GM12878 (cell line): ENCODE data around the gene STX8. TPM values are rescaled to one million over a fixed set of nuclear protein-coding genes. Genes with fewer than 3 reads are reported as not detected.

Source experiments
- polyA plus RNA-seq, 11 experiments: library from polyadenylated mRNA; depleted of rRNA in 4 of 11; unstranded in 6 of 11; stranded (reverse) in 5 of 11; fragments of >200 nt; fragmentation: Nextera tagmentation in 4 of 11; fragmentation: Illumina TruSeq in 1 of 11; extraction: Ambion mirVana in 4 of 11; extraction: Trizol in 1 of 11; gene quantifications; 1 replicate in 1 of 11; 2 replicates in 10 of 11; pipeline versions ENCODE4 v1.2.1 to v1.2.3, GENCODE V29; 2011 to 2016; ENCODE audit warnings: inconsistent platforms in 2 of 11, missing spikeins in 2 of 11, low read depth in 1 of 11
- small RNA-seq: library from RNA; depleted of rRNA; stranded (forward); fragments of <200 nt; gene quantifications from one replicate; pipeline ENCODE3, GENCODE V24; 2014
- total RNA-seq, 4 experiments: library from RNA; depleted of rRNA in 3 of 4; stranded (reverse); fragments of >200 nt in 3 of 4; fragmentation: Illumina TruSeq in 1 of 4; extraction: Trizol in 1 of 4; gene quantifications; 2 replicates each; pipeline versions ENCODE4 v1.2.1 to v1.2.3, GENCODE V29; 2013 to 2021

The STX8 gene
- total and polyA plus RNA-seq, 10 of the 15 experiments (the other 5 are each of a cell fraction or from before 2014, with no cell fraction given): 47.9 to 151 (median 72.9) TPM

Small RNA genes lying within 50 kb of the gene (small RNA-seq; reads per million reads assigned to genes)
- gene AC005695.3: not detected

Other genes starting within 250 kb of the STX8 start
- gene CFAP52, start 822 bp upstream of the STX8 start, total RNA-seq (2014; rRNA removed): not detected in 2 replicates
- not detected in 2 replicates for gene CFAP52, start 822 bp upstream of the STX8 start, total RNA-seq (2014; rRNA removed; fragmentation: Illumina TruSeq; extraction: Trizol)
- not detected in 2 replicates for gene CFAP52, start 822 bp upstream of the STX8 start, total RNA-seq (2021)
- 0.05 TPM in 1 of 2 replicates, not detected in the other for gene CFAP52, start 822 bp upstream of the STX8 start, polyA plus RNA-seq (2011; rRNA removed)
- gene CFAP52, start 822 bp upstream of the STX8 start, polyA plus RNA-seq (2014; fragmentation: Illumina TruSeq; extraction: Trizol): not detected in 2 replicates
- gene CFAP52, start 822 bp upstream of the STX8 start, polyA plus RNA-seq (2014; fragmentation: Nextera tagmentation; extraction: Ambion mirVana): under 1 TPM in 1 of 2 experiments, not detected in 1; 0.14 TPM
- gene CFAP52, start 822 bp upstream of the STX8 start, polyA plus RNA-seq (2014; rRNA removed): not detected in 2 replicates
- gene CFAP52, start 822 bp upstream of the STX8 start, polyA plus RNA-seq (2016; fragmentation: Nextera tagmentation; extraction: Ambion mirVana): not detected
- gene USP43, start 69.7 kb upstream of the STX8 start, total RNA-seq (2014; rRNA removed): not detected in 2 replicates
- not detected in 2 replicates for gene USP43, start 69.7 kb upstream of the STX8 start, total RNA-seq (2014; rRNA removed; fragmentation: Illumina TruSeq; extraction: Trizol)
- gene USP43, start 69.7 kb upstream of the STX8 start, total RNA-seq (2021): not detected in 2 replicates
- gene USP43, start 69.7 kb upstream of the STX8 start, polyA plus RNA-seq (2011; rRNA removed): 0.68 and 0.94 TPM in 2 replicates
- gene USP43, start 69.7 kb upstream of the STX8 start, polyA plus RNA-seq (2014; fragmentation: Illumina TruSeq; extraction: Trizol): not detected in 2 replicates
- gene USP43, start 69.7 kb upstream of the STX8 start, polyA plus RNA-seq (2014; fragmentation: Nextera tagmentation; extraction: Ambion mirVana): not detected
- not detected in 2 replicates for gene USP43, start 69.7 kb upstream of the STX8 start, polyA plus RNA-seq (2014; rRNA removed)
- gene USP43, start 69.7 kb upstream of the STX8 start, polyA plus RNA-seq (2016; fragmentation: Nextera tagmentation; extraction: Ambion mirVana): not detected
- gene DHRS7C, start 215.8 kb upstream of the STX8 start, total RNA-seq (2014; rRNA removed): not detected in 2 replicates
- gene DHRS7C, start 215.8 kb upstream of the STX8 start, total RNA-seq (2014; rRNA removed; fragmentation: Illumina TruSeq; extraction: Trizol): not detected in 2 replicates
- not detected in 2 replicates for gene DHRS7C, start 215.8 kb upstream of the STX8 start, total RNA-seq (2021)
- gene DHRS7C, start 215.8 kb upstream of the STX8 start, polyA plus RNA-seq (2011; rRNA removed): not detected in 2 replicates
- gene DHRS7C, start 215.8 kb upstream of the STX8 start, polyA plus RNA-seq (2014; fragmentation: Illumina TruSeq; extraction: Trizol): not detected in 2 replicates
- gene DHRS7C, start 215.8 kb upstream of the STX8 start, polyA plus RNA-seq (2014; fragmentation: Nextera tagmentation; extraction: Ambion mirVana): not detected
- not detected in 2 replicates for gene DHRS7C, start 215.8 kb upstream of the STX8 start, polyA plus RNA-seq (2014; rRNA removed)
- gene DHRS7C, start 215.8 kb upstream of the STX8 start, polyA plus RNA-seq (2016; fragmentation: Nextera tagmentation; extraction: Ambion mirVana): not detected
- gene GSG1L2, start 246.3 kb upstream of the STX8 start, total RNA-seq (2014; rRNA removed): not detected in 2 replicates
- gene GSG1L2, start 246.3 kb upstream of the STX8 start, total RNA-seq (2014; rRNA removed; fragmentation: Illumina TruSeq; extraction: Trizol): not detected in 2 replicates
- not detected in 2 replicates for gene GSG1L2, start 246.3 kb upstream of the STX8 start, total RNA-seq (2021)
- gene GSG1L2, start 246.3 kb upstream of the STX8 start, polyA plus RNA-seq (2011; rRNA removed): not detected in 2 replicates
- gene GSG1L2, start 246.3 kb upstream of the STX8 start, polyA plus RNA-seq (2014; fragmentation: Illumina TruSeq; extraction: Trizol): not detected in 2 replicates
- gene GSG1L2, start 246.3 kb upstream of the STX8 start, polyA plus RNA-seq (2014; fragmentation: Nextera tagmentation; extraction: Ambion mirVana): not detected
- not detected in 2 replicates for gene GSG1L2, start 246.3 kb upstream of the STX8 start, polyA plus RNA-seq (2014; rRNA removed)
- gene GSG1L2, start 246.3 kb upstream of the STX8 start, polyA plus RNA-seq (2016; fragmentation: Nextera tagmentation; extraction: Ambion mirVana): not detected